Neutrophil (primary cell): ENCODE results near the gene IL15RA.

Source experiments
- H3K27ac ChIP-seq: fragments of 200-600 bp; sonication (generic); 2 replicates; pipeline ENCODE4 v1.5.1; 2016; ENCODE audit warnings: mild to moderate bottlenecking, moderate library complexity
- H3K27me3 ChIP-seq: fragments of 200-600 bp; sonication (generic); 2 replicates; pipeline ENCODE4 v1.6.0; 2016; ENCODE audit warnings: mild to moderate bottlenecking
- H3K36me3 ChIP-seq: fragments of 200-600 bp; sonication (generic); 2 replicates; pipeline ENCODE4 v1.5.1; 2017
- H3K4me1 ChIP-seq, 2 experiments: fragments of 200-600 bp in 1 of 2; sonication (generic) in 1 of 2; 1 replicate in 1 of 2; 2 replicates in 1 of 2; pipeline versions ENCODE4 v1.5.1 to v1.6.1; 2013 to 2016; ENCODE audit warnings: low read depth in 1 of 2, low read length in 1 of 2, mild to moderate bottlenecking in 1 of 2, moderate library complexity in 1 of 2; ENCODE audit not compliant: control insufficient read depth in 1 of 2, insufficient read depth in 1 of 2
- H3K4me3 ChIP-seq, 2 experiments: fragments of 200-600 bp in 1 of 2; sonication (generic) in 1 of 2; 1 replicate in 1 of 2; 2 replicates in 1 of 2; pipeline ENCODE4 v1.5.1; 2013 to 2016; ENCODE audit warnings: low read depth in 1 of 2, low read length in 1 of 2, mild to moderate bottlenecking in 1 of 2, moderate library complexity in 1 of 2
- H3K9me3 ChIP-seq: fragments of 200-600 bp; sonication (generic); 2 replicates; pipeline ENCODE4 v1.5.1; 2016
- CTCF ChIP-seq: fragments of 200-600 bp; sonication (generic); IDR thresholded peaks from 2 replicates; pipeline ENCODE4 v1.5.1; 2016; ENCODE audit warnings: antibody characterized with exemption

Gene IL15RA

GRCh38 chr10:5970066-5970465 lies 7.3 kb downstream of the IL15RA start:
- Histone ChIP-seq H3K27me3 (no peaks in the 10 kb centered on the region), H3K4me1 (peaks cover 0 to 5% of the 10 kb centered on the region in 2 experiments), H3K9me3 (no peaks in the 10 kb centered on the region), H3K36me3 (no peaks in the 10 kb centered on the region), H3K4me3 (no peak overlapping the region), H3K27ac (no peak overlapping the region)
- no peak for TF ChIP-seq CTCF

- Histone ChIP-seq H3K27me3 (no peaks in the 10 kb centered on the region), H3K4me1 (peaks cover 0 to 5% of the 10 kb centered on the region in 2 experiments), H3K9me3 (no peaks in the 10 kb centered on the region), H3K36me3 (no peaks in the 10 kb centered on the region), H3K4me3 (no peak overlapping the region), H3K27ac (no peak overlapping the region)
- TF ChIP-seq CTCF = no peak
Observed at GRCh38 chr10:5968681-5969453, 8.5 kb downstream of the IL15RA start.

GRCh38 chr10:5968037-5968680 lies 9.2 kb downstream of the IL15RA start:
- H3K4me1 ChIP-seq = peaks cover 0 to 5% of the 10 kb centered on the region in 2 experiments
- H3K9me3 ChIP-seq = no peaks in the 10 kb centered on the region
- H3K4me3 ChIP-seq = no peak overlapping the region
- TF ChIP-seq CTCF = no peak
- H3K27me3 ChIP-seq = no peaks in the 10 kb centered on the region
- no peaks in the 10 kb centered on the region for H3K36me3 ChIP-seq
- no peak overlapping the region for H3K27ac ChIP-seq

- no peak overlapping the region for H3K27ac ChIP-seq
- no peaks in the 10 kb centered on the region for H3K9me3 ChIP-seq
- no peak overlapping the region for H3K4me3 ChIP-seq
- H3K27me3 ChIP-seq = no peaks in the 10 kb centered on the region
- no peak for TF ChIP-seq CTCF
- no peaks in the 10 kb centered on the region for H3K36me3 ChIP-seq
- no peaks in the 10 kb centered on the region for H3K4me1 ChIP-seq
Observed at GRCh38 chr10:5965266-5965665, 12.1 kb downstream of the IL15RA start.

- no peak for TF ChIP-seq CTCF
- Histone ChIP-seq H3K4me1 (no peaks in the 10 kb centered on the region), H3K27me3 (no peaks in the 10 kb centered on the region), H3K9me3 (no peaks in the 10 kb centered on the region), H3K27ac (no peak overlapping the region), H3K4me3 (no peak overlapping the region), H3K36me3 (no peaks in the 10 kb centered on the region)
Observed at GRCh38 chr10:5964736-5965135, 12.6 kb downstream of the IL15RA start.
